ENCODE measurements around the gene TMEM248.
"Not testable (repeated sequence)": the region's sequence is repeated elsewhere in the genome, so short reads cannot be mapped to it uniquely, and the experiment has no call there.

The TMEM248 gene

GRCh38 chr7:66996444-66997191 lies 75.6 kb downstream of the TMEM248 start, which contains the start of gene TYW1:
Gene TYW1, plus strand, starts transcription at chr7:66996833. Its CDS starts 146 bp downstream, at chr7:66996979.
- not testable (repeated sequence) for H3K36me3 ChIP-seq, H3K9me3 ChIP-seq, H3K27me3 ChIP-seq
- TF ChIP-seq CTCF (IDR thresholded peaks at IDR 0.05), result peak; percentile 45
- Histone ChIP-seq H3K4me3 (ENCODE audit: low read depth in 1 of 2, low read length in 1 of 2) (peak within 1 kb of the TSS; percentile 78 to 90), H3K27ac (peak within 1 kb of the TSS; percentile 94), H3K4me1 (ENCODE audit: control insufficient read depth in 1 of 2, insufficient read depth in 1 of 2, low read depth in 1 of 2, low read length in 1 of 2) (peaks cover 16 to 20% of the 10 kb centered on the region in 2 experiments)

GRCh38 chr7:67000601-67001258 lies 79.7 kb downstream of the TMEM248 start:
- peak; percentile 48 for TF ChIP-seq CTCF (IDR thresholded peaks at IDR 0.05)
- H3K4me1 ChIP-seq (ENCODE audit: control insufficient read depth in 1 of 2, insufficient read depth in 1 of 2, low read depth in 1 of 2, low read length in 1 of 2); H3K9me3 ChIP-seq; H3K4me3 ChIP-seq (ENCODE audit: low read depth in 1 of 2, low read length in 1 of 2); H3K27ac ChIP-seq; H3K27me3 ChIP-seq; H3K36me3 ChIP-seq: not testable (repeated sequence)

- H3K4me3 ChIP-seq (ENCODE audit: low read depth in 1 of 2, low read length in 1 of 2); H3K9me3 ChIP-seq; H3K4me1 ChIP-seq (ENCODE audit: control insufficient read depth in 1 of 2, insufficient read depth in 1 of 2, low read depth in 1 of 2, low read length in 1 of 2); H3K27ac ChIP-seq; H3K27me3 ChIP-seq; H3K36me3 ChIP-seq: not testable (repeated sequence)
These were observed 83.1 kb downstream of the TMEM248 start for GRCh38 chr7:67004145-67004544.

- Histone ChIP-seq H3K36me3 (peaks cover 10% of the 10 kb centered on the region), H3K4me1 (ENCODE audit: control insufficient read depth in 1 of 2, insufficient read depth in 1 of 2, low read depth in 1 of 2, low read length in 1 of 2) (no peaks in the 10 kb centered on the region), H3K27ac (no peak overlapping the region), H3K27me3 (no peaks in the 10 kb centered on the region), H3K4me3 (ENCODE audit: low read depth in 1 of 2, low read length in 1 of 2) (no peak overlapping the region), H3K9me3 (no peaks in the 10 kb centered on the region)
- TF ChIP-seq CTCF (IDR thresholded peaks at IDR 0.05), result no peak
These were observed 85.9 kb downstream of the TMEM248 start for GRCh38 chr7:67006965-67007364.

Data from neutrophil (primary cell).